HFFc6 (cell line): ENCODE measurements around the gene TMC1. TPM values are rescaled to one million over a fixed set of nuclear protein-coding genes. Genes with fewer than 3 reads are reported as not detected.

ENCODE experiments used
- DNase-seq: peaks from one replicate; pipeline ENCODE4 v3.0.0-alpha.2; 2018
- H3K27ac Mint-ChIP-seq: 2 replicates; pipeline ENCODE4 v1.8.0; 2020; ENCODE audit warnings: mild to moderate bottlenecking, mixed read lengths
- H3K27me3 Mint-ChIP-seq: 2 replicates; pipeline ENCODE4 v1.8.0; 2021; ENCODE audit warnings: mild to moderate bottlenecking, moderate library complexity, mixed read lengths; ENCODE audit not compliant: insufficient read depth
- H3K36me3 Mint-ChIP-seq: 2 replicates; pipeline ENCODE4 v1.8.0; 2021; ENCODE audit warnings: low read depth, mixed read lengths
- H3K4me1 Mint-ChIP-seq: 2 replicates; pipeline ENCODE4 v1.8.0; 2020; ENCODE audit warnings: low read depth, mixed read lengths
- H3K4me3 Mint-ChIP-seq: 2 replicates; pipeline ENCODE4 v1.8.0; 2020; ENCODE audit warnings: mild to moderate bottlenecking, moderate library complexity, mixed read lengths
- H3K9me3 Mint-ChIP-seq: 2 replicates; pipeline ENCODE4 v1.8.0; 2020; ENCODE audit warnings: mild to moderate bottlenecking, mixed read lengths
- total RNA-seq, 6 experiments: library from RNA; stranded (reverse); fragmentation: NEBNext Ultra II Directional; extraction: Animal tissue kit (Norgen Biotek cat#: 25700); gene quantifications; 2 replicates in 1 of 6; 3 replicates in 5 of 6; pipeline ENCODE4 v1.2.3, GENCODE V29; 2021
- TF ChIP-seq, protein P1 (sequence below): fragments of 200-600 bp; sonication (generic); IDR thresholded peaks from 2 replicates; pipeline ENCODE4 v1.5.0; 2021; ENCODE audit warnings: antibody characterized with exemption, mild to moderate bottlenecking

Gene TMC1
- total RNA-seq, 6 experiments from 2014 or later: 0.09 to 1.1 (median 0.65) TPM

DNA sequence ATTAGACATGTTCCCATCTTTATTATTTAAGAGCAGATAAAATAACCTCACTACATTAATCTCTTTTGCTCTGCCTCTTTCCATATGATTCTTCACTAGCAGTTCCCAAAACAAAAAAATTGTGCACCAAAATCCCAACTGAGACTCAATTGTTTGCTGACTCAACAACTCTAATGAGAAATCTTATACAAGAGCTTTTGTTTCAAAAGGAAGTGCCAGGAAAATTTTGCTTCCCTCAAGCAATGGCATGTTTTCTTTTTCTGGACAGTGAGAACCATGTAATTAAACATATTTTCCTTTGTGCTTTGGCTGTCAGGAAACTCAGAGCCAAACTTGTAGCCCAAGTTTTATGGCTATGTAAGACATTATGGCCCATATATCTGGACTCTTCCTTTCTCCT, 62.0 kb downstream of the TMC1 start:
- H3K4me1 Mint-ChIP-seq: peaks cover 86% of the 10 kb centered on the region

DNA sequence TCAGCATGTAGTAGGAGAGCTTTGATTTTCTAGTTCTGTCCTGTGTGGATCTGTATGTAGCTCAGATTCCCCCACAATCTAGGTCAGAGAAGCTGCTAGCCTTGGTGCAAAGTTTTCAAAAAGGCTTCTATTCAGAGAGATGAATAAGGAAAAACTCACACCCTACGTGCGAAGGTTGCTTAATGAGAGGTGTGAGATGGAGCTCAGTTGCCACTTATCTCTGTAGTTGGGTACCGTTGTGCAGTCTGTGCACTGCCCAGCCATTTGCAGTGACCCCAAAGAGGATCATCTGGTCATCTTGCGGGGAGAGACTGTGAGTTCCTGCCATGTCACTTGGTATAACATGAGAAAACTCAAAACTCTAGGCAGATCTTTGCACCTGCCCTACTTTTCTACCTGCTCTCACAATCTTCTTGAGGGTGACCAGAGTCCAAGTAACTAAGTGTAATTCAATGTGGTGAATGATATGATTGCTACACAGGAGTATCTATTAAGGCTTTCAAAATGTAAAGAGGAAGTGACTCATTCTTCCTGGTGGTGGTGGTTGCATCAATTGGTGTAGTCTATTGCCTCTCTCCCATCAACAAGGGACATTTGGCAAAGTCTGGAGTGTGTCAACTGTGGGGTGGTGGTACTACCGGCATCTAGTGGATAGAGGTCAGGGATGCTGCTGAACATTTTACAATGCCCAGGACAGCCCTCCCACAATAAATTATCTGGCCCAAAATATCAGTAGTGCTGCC, 65.2 kb downstream of the TMC1 start:
- Mint-ChIP-seq H3K27me3 (no peaks in the 10 kb centered on the region; the same call in 1 of the 2 replicates), H3K4me3 (no peak overlapping the region), H3K27ac (peak overlapping the region; percentile 42), H3K9me3 (no peaks in the 10 kb centered on the region), H3K36me3 (no peaks in the 10 kb centered on the region), H3K4me1 (peaks cover 73% of the 10 kb centered on the region)
- peak; percentile 79 for DNase-seq
- TF ChIP-seq, protein P1, sequence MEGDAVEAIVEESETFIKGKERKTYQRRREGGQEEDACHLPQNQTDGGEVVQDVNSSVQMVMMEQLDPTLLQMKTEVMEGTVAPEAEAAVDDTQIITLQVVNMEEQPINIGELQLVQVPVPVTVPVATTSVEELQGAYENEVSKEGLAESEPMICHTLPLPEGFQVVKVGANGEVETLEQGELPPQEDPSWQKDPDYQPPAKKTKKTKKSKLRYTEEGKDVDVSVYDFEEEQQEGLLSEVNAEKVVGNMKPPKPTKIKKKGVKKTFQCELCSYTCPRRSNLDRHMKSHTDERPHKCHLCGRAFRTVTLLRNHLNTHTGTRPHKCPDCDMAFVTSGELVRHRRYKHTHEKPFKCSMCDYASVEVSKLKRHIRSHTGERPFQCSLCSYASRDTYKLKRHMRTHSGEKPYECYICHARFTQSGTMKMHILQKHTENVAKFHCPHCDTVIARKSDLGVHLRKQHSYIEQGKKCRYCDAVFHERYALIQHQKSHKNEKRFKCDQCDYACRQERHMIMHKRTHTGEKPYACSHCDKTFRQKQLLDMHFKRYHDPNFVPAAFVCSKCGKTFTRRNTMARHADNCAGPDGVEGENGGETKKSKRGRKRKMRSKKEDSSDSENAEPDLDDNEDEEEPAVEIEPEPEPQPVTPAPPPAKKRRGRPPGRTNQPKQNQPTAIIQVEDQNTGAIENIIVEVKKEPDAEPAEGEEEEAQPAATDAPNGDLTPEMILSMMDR: peak; percentile 60

More for the DNA sequence above, 62.0 kb downstream of the TMC1 start:
- TF ChIP-seq, protein P1: no peak
- H3K27ac Mint-ChIP-seq: peak overlapping the region; percentile 39
- no peaks in the 10 kb centered on the region for H3K36me3 Mint-ChIP-seq
- H3K9me3 Mint-ChIP-seq: no peaks in the 10 kb centered on the region
- H3K4me3 Mint-ChIP-seq: peak overlapping the region; percentile 8
- no peaks in the 10 kb centered on the region; the same call in 1 of the 2 replicates for H3K27me3 Mint-ChIP-seq
- DNase-seq: no peak

DNA sequence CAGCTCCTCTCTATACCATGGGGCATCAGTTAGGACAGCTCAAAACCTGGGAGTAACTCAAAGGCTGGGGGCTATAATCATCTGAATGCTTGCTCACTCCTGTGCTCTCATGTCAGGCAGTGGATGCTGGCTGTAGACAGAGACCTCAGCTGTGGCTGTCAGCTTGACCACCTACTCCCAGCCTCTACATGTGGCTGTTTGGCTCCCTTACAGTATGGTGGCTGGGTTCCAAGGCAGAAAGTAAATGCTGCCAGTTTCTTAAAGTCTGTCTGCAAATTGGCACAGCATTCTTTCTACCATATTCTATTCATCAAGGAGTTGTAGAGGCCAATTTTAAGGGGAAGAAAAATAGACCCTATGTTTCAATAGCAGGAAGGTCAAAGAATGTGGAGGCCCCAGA, 66.9 kb downstream of the TMC1 start:
- no peak for DNase-seq
- H3K27ac Mint-ChIP-seq: peak overlapping the region; percentile 37; the same call in 1 of the 2 replicates

DNA sequence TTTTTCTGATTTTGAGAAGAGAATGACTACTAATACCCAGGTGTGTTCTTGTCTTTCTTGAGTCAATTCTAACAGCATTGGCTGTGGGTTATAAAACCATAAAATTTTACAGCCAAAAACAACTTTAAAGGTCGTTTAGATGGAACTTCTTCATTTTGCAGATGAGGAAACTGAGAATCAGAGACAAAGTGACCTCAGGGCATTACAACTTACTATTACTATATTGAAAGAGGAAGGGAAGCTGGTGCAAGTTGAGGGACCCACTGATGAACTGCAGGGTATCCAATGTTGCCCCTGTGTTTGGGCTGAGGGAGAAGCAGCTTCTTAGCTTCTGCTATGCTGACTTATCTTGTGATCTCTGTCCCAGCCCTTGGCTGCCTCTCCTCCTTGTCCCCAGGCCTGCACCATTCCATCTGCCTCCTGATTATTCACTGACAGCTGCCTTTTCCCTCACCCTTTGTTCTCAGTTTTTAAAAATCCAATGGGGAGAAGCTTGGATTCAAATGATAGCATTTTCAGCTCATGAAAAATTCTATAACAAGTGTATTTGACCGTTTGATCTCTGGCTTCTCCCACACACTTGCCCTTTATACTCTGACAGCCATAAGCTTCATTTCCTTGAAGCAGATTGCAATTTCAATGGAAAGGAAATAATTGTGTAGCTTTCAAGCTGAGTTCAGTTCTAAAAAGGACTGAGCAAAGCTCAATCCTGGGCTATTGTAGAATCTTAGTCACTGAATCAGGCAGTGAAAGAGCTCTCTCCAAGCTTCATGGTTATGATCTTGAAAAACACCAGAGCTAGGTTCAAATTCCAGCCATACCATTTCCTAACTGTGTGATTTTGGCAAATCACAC, 68.5 kb downstream of the TMC1 start:
- no peaks in the 10 kb centered on the region for H3K36me3 Mint-ChIP-seq
- peaks cover 63% of the 10 kb centered on the region for H3K4me1 Mint-ChIP-seq
- peak overlapping the region; percentile 71; the same call in 1 of the 2 replicates for H3K27ac Mint-ChIP-seq
- H3K27me3 Mint-ChIP-seq: no peaks in the 10 kb centered on the region; the same call in 1 of the 2 replicates
- no peak for DNase-seq
- TF ChIP-seq, protein P1: no peak
- no peaks in the 10 kb centered on the region for H3K9me3 Mint-ChIP-seq
- H3K4me3 Mint-ChIP-seq: 0 out of 2 replicates have a peak overlapping the region, but pooled peaks have one; percentile 1

More for the DNA sequence above, 66.9 kb downstream of the TMC1 start:
- no peak overlapping the region for H3K4me3 Mint-ChIP-seq
- no peaks in the 10 kb centered on the region for H3K9me3 Mint-ChIP-seq
- peaks cover 71% of the 10 kb centered on the region for H3K4me1 Mint-ChIP-seq
- H3K27me3 Mint-ChIP-seq: no peaks in the 10 kb centered on the region; the same call in 1 of the 2 replicates
- H3K36me3 Mint-ChIP-seq: no peaks in the 10 kb centered on the region
- TF ChIP-seq, protein P1: no peak

- H3K4me3 Mint-ChIP-seq: no peak overlapping the region
- TF ChIP-seq, protein P1: no peak
- peaks cover 54% of the 10 kb centered on the region for H3K4me1 Mint-ChIP-seq
- no peaks in the 10 kb centered on the region for H3K36me3 Mint-ChIP-seq
- H3K9me3 Mint-ChIP-seq: no peaks in the 10 kb centered on the region
- H3K27ac Mint-ChIP-seq: no peak overlapping the region
- no peaks in the 10 kb centered on the region; the same call in 1 of the 2 replicates for H3K27me3 Mint-ChIP-seq
- no peak for DNase-seq
Observed at GRCh38 chr9:72590824-72591223, 69.4 kb downstream of the TMC1 start.
